Psoas muscle (tissue), 8 donors: ENCODE data around the gene ATF7. TPM values are rescaled to one million over a fixed set of nuclear protein-coding genes. Genes with fewer than 3 reads are reported as not detected.
A peak's percentile ranks its signal among the peaks of the same experiment; 100 is the strongest.
"Not testable (repeated sequence)": the region's sequence is repeated elsewhere in the genome, so short reads cannot be mapped to it uniquely, and the experiment has no call there.

Source experiments
- ATAC-seq, 4 donors: fragments of 200-7000 bp; cut with Tn5 transposase; one replicate each; pipeline ENCODE4 v1.9.1; 2020; ENCODE audit warnings: moderate library complexity in 3 of 4, mild to moderate bottlenecking in 2 of 4
- DNase-seq, 2 donors: peaks; one replicate each; pipeline ENCODE4 v3.0.0-alpha.2; 2020
- H3K27ac ChIP-seq: fragments of 200-600 bp; one replicate; pipeline ENCODE4 v1.8.0; 2022
- H3K27me3 ChIP-seq, 3 donors: fragments of 200-600 bp in 1 of 3; one replicate each; pipeline versions ENCODE4 v1.6.1 to v1.8.0; 2013 to 2022; ENCODE audit warnings: low read length in 2 of 3, mild to moderate bottlenecking in 2 of 3, moderate library complexity in 1 of 3; ENCODE audit not compliant: insufficient read depth in 3 of 3
- H3K36me3 ChIP-seq, 2 donors: fragments of 200-600 bp in 1 of 2; one replicate each; pipeline versions ENCODE4 v1.6.1 to v1.8.0; 2013 to 2022; ENCODE audit warnings: low read depth in 1 of 2, mild to moderate bottlenecking in 1 of 2, moderate library complexity in 1 of 2; ENCODE audit not compliant: insufficient read depth in 1 of 2
- H3K4me1 ChIP-seq: fragments of 200-600 bp; one replicate; pipeline ENCODE4 v1.8.0; 2022
- H3K4me3 ChIP-seq: fragments of 200-600 bp; one replicate; pipeline ENCODE4 v1.8.0; 2022; ENCODE audit warnings: mild to moderate bottlenecking
- H3K9me3 ChIP-seq: fragments of 200-600 bp; one replicate; pipeline ENCODE4 v1.8.0; 2022
- CTCF ChIP-seq: fragments of 200-600 bp; IDR thresholded peaks from one replicate; pipeline ENCODE4 v1.8.0; 2022; ENCODE audit warnings: antibody characterized with exemption
- WGBS, 3 donors: extraction: QIAGEN DNeasy Blood & Tissue Kit; methylation state at CpG; one replicate each; pipeline versions ENCODE4 v1.1.6 to v1.1.7; 2013; 5-methylcytosine and 5-hydroxymethylcytosine counted together
- intact Hi-C, 2 donors: fragments of 100-400 bp; cut with DNase I; formaldehyde crosslinking; loops; one replicate each; pipeline versions ENCODE4 v1.11.0 to v1.14.2; 2022
- polyA plus RNA-seq, 3 donors: library from polyadenylated mRNA; stranded (reverse); fragments of 200-250 nt; gene quantifications; one replicate each; pipeline ENCODE4 v1.2.3, GENCODE V29; 2013
- total RNA-seq, 4 donors: library from RNA; stranded (reverse); fragmentation: NEBNext Ultra II Directional in 2 of 4; extraction: Animal tissue kit (Norgen Biotek cat#: 25700) in 2 of 4; gene quantifications; one replicate each; pipeline versions ENCODE4 v1.2.1 to v1.2.4, GENCODE V29; 2021 to 2023
- donor health status: healthy with polysubstance abuse.
- donor health status: DM: no; HTN: no; CAD: no; lungs with moderate emphysema.
- donor health status: Bipolar disorder and iron deficiency.
- donor health status: healthy.
- donor health status: DM: yes; HTN: yes; CAD: no.
- donor health status: DM: no; HTN: no; CAD: no.
- donor health status: DM: no; HTN: no; CAD: no.
- donor health status: DM: yes; HTN: yes; CAD: no.

The ATF7 gene
- total and polyA plus RNA-seq, 7 donors, result 15.7 to 32.3 (median 25.4) TPM

- peaks cover 7% of the 10 kb centered on the region for H3K4me1 ChIP-seq
- ATAC-seq (no peak), DNase-seq (no peak)
- no peaks in the 10 kb centered on the region for H3K27me3 ChIP-seq
- no peak overlapping the region for H3K27ac ChIP-seq
- no peak for TF ChIP-seq CTCF
- H3K36me3 ChIP-seq, result peaks cover 0 to 15% of the 10 kb centered on the region in 2 donors
- H3K4me3 ChIP-seq, result no peak overlapping the region
- 97 to 98% (median 97%) methylated on average over 8 of the region's 8 CpGs for WGBS, 3 donors
- H3K9me3 ChIP-seq, result no peaks in the 10 kb centered on the region
- intact Hi-C loops, result no loop called here
These were observed 14.9 kb downstream of the ATF7 start for GRCh38 chr12:53611304-53611703.

DNA sequence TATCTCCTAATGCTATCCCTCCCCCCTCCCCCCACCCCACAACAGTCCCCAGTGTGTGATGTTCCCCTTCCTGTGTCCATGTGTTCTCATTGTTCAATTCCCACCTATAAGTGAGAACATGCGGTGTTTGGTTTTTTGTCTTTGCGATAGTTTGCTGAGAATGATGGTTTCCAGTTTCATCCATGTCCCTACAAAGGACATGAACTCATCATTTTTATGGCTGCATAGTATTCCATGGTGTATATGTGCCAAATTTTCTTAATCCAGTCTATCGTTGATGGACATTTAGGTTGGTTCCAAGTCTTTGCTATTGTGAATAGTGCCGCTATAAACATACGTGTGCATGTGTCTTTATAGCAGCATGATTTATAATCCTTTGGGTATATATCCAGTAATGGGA, 19.5 kb downstream of the ATF7 start:
- H3K36me3 ChIP-seq, H3K4me3 ChIP-seq, intact Hi-C loops, ATAC-seq, H3K9me3 ChIP-seq, DNase-seq, H3K27me3 ChIP-seq, H3K27ac ChIP-seq: not testable (repeated sequence)
- H3K4me1 ChIP-seq, result peaks cover 18% of the 10 kb centered on the region
- WGBS, 3 donors, result 91 to 96% (median 94%) methylated on average over 3 of the region's 5 CpGs

DNA sequence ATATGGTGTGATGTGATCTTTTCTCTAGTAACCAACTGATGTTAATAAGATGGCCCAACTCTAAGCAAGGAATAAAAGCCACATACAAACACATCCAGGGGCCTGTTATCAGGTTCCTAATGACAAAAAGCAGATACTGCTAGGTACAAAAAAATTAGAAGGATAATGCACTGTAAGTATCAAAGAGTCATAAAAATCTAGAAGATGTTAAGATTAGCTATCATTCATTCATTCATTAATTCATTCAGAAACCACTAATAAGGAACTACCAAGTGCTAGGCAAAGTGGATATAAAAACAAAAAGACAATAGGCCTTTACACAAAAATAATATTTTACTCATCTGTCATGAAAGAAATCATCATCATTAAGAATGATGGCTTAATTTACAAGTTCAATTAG, 21.6 kb downstream of the ATF7 start:
- peaks cover 0 to 13% of the 10 kb centered on the region in 2 donors for H3K36me3 ChIP-seq
- ATAC-seq, result no peak

GRCh38 chr12:53603804-53604203, 22.4 kb downstream of the ATF7 start:
- no peaks in the 10 kb centered on the region for H3K9me3 ChIP-seq
- H3K27me3 ChIP-seq, result no peaks in the 10 kb centered on the region
- H3K27ac ChIP-seq, result no peak overlapping the region
- H3K4me1 ChIP-seq, result peaks cover 27% of the 10 kb centered on the region
- DNase-seq (no peak), ATAC-seq (peak in 2 of 4 donors; percentile 48 to 55)
- H3K36me3 ChIP-seq, result peaks cover 0 to 9% of the 10 kb centered on the region in 2 donors
- intact Hi-C loops, result no loop called here
- H3K4me3 ChIP-seq, result no peak overlapping the region
- TF ChIP-seq CTCF, result no peak

More for the DNA sequence above, 21.6 kb downstream of the ATF7 start:
- Histone ChIP-seq H3K27me3 (no peaks in the 10 kb centered on the region), H3K9me3 (no peaks in the 10 kb centered on the region), H3K27ac (no peak overlapping the region), H3K4me1 (peaks cover 27% of the 10 kb centered on the region), H3K4me3 (no peak overlapping the region)
- intact Hi-C loops, result no loop called here
- DNase-seq, result no peak
- TF ChIP-seq CTCF, result no peak

DNA sequence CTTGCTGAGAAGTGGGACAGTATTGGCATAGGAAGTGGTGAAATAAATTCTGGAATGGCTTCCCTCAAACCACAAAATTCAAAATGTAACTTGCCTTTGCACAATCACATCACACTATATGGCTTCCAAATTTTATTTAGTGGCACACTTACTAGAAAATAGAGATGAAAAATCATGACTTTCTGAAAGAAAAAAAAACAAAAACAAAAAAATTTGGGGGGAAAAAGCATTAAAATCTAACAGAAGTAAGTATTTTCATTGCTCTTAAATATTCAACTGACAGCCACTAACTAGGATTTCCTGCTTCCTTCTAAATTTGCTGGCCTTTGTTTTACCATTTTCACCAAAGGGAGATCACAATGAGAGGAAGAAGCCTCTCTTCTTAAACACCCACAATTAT, 23.0 kb downstream of the ATF7 start:
- Histone ChIP-seq H3K4me1 (peaks cover 27% of the 10 kb centered on the region), H3K4me3 (no peak overlapping the region), H3K27me3 (no peaks in the 10 kb centered on the region), H3K27ac (no peak overlapping the region), H3K36me3 (peaks cover 0 to 6% of the 10 kb centered on the region in 2 donors), H3K9me3 (no peaks in the 10 kb centered on the region)
- ATAC-seq (no peak), DNase-seq (no peak)
- no peak for TF ChIP-seq CTCF
- intact Hi-C loops, result no loop called here
